Activated B cell treated with CpG ODN at 0.5 μM for 24 hours (primary cell): Measurements from ENCODE around the gene VILL. TPM values are rescaled to one million over a fixed set of nuclear protein-coding genes. Genes with fewer than 3 reads are reported as not detected.

Experiments
- ATAC-seq: fragments of 200-7000 bp; cut with Tn5 transposase; one replicate; pipeline ENCODE4 v1.10.0; 2021; ENCODE audit warnings: low read depth, mild to moderate bottlenecking, moderate library complexity
- CTCF ChIA-PET: fragments of 350-600 bp; sonication (Branson Sonifier 250); formaldehyde crosslinking; loops from one replicate; lab custom pipeline; 2021; ENCODE audit warnings: antibody characterized with exemption; lab: Charles Lee
- POLR2A ChIA-PET: fragments of 350-600 bp; sonication (Branson Sonifier 250); formaldehyde crosslinking; loops from one replicate; lab custom pipeline; 2021; ENCODE audit warnings: antibody characterized with exemption; lab: Charles Lee
- DNase-seq: peaks from one replicate; pipeline ENCODE4 v3.0.0; 2022
- H3K27ac Mint-ChIP-seq: one replicate; pipeline ENCODE4 v1.8.0; 2020; ENCODE audit warnings: mixed read lengths
- H3K27me3 Mint-ChIP-seq: one replicate; pipeline ENCODE4 v1.8.0; 2021; ENCODE audit warnings: mixed read lengths
- H3K36me3 Mint-ChIP-seq: one replicate; pipeline ENCODE4 v1.8.0; 2021; ENCODE audit warnings: low read depth, mixed read lengths
- H3K4me1 Mint-ChIP-seq: one replicate; pipeline ENCODE4 v1.8.0; 2021; ENCODE audit warnings: mixed read lengths
- H3K4me3 Mint-ChIP-seq: one replicate; pipeline ENCODE4 v1.8.0; 2020; ENCODE audit warnings: mild to moderate bottlenecking, mixed read lengths
- H3K9me3 Mint-ChIP-seq: one replicate; pipeline ENCODE4 v1.8.0; 2020; ENCODE audit warnings: mixed read lengths
- intact Hi-C: fragments of 100-400 bp; cut with micrococcal nuclease; formaldehyde crosslinking; loops from one replicate; pipeline ENCODE4 v1.15.1; 2024
- total RNA-seq: library from RNA; stranded (reverse); gene quantifications from 2 replicates; pipeline ENCODE4 v1.2.3, GENCODE V29; 2022
- TF ChIP-seq, protein P1 (sequence below): fragments of 200-600 bp; IDR thresholded peaks from one replicate; pipeline ENCODE4 v1.8.0; 2022; ENCODE audit warnings: antibody characterized with exemption, mild to moderate bottlenecking

The VILL gene
- total RNA-seq, result 21.6 and 23.8 TPM in 2 replicates

DNA sequence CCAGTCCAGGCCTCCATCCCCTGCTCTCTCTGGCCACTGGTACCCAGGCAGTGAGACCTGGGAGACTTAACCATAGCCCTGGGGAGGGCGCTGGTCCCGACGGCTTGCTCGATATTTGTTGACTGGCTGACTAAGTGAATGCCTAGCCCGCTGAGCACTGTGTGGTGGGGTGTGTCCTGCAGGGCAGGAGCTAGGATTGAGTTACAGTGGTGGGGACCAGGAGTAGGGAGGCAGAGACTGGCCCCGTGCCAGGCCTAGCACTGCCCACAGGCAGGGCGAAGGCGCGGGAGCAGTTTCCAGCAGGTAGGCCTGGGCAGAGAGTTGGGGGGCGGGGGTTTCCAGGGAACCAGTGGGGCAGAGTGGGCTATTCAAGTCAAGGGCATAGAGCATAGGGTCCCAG, at the start of gene VILL:
TSS of gene VILL (plus strand) at position 260 of the 400 bp plus-strand sequence. CDS start 2,887 bp downstream, outside the sequence.
- CTCF ChIA-PET, result no interaction called here
- no peak within 1 kb of the TSS for H3K4me3 Mint-ChIP-seq

DNA sequence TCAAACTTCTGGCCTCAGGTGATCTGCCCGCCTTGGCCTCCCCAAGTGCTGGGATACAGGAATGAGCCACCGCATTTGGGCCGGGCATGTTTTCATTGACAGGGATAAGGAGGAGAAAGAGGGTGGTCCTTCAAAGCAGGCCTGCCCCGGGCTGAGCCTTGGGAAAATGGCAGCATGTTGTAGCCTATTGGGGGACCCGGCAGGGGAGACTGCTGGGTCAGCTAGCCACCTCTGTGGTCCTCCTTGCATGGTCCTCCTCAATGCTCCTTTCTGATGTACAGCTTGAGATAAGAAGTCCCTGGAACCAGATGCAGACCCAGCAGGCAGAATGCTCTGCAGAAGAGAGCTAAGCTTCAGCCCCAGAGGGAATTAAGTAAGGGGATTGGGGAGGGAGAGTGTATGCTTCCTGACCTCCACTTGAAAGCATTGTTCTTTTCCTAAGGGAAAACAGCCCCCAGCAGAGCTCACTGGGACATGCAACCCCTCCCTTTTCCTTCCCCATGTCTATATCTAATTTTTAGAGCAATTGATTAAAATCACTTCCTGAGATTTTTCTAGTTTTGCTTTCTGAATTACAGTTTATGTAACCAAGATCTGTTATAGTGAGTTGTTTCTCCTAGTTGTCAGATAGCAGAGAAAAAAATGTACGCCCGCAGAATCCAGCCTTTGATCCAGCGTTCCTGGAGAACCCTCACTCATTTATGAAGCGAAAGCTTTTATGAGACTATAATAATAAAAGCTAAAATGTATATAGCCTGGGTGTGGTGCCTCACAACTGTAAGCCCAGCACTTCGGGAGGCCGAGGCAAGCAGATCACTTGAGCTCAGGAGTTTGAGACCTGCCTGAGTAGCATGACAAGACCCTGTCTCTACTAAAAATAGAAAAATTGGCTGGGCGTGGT, 48.7 kb upstream of the VILL start:
- CTCF ChIA-PET, result no interaction called here

More for the DNA sequence above, at the start of gene VILL:
- intact Hi-C loops, result no loop called here
- ATAC-seq, result no peak
- TF ChIP-seq, protein P1, sequence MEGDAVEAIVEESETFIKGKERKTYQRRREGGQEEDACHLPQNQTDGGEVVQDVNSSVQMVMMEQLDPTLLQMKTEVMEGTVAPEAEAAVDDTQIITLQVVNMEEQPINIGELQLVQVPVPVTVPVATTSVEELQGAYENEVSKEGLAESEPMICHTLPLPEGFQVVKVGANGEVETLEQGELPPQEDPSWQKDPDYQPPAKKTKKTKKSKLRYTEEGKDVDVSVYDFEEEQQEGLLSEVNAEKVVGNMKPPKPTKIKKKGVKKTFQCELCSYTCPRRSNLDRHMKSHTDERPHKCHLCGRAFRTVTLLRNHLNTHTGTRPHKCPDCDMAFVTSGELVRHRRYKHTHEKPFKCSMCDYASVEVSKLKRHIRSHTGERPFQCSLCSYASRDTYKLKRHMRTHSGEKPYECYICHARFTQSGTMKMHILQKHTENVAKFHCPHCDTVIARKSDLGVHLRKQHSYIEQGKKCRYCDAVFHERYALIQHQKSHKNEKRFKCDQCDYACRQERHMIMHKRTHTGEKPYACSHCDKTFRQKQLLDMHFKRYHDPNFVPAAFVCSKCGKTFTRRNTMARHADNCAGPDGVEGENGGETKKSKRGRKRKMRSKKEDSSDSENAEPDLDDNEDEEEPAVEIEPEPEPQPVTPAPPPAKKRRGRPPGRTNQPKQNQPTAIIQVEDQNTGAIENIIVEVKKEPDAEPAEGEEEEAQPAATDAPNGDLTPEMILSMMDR, result no peak
- no peak for DNase-seq
- POLR2A ChIA-PET, result no interaction called here
- Mint-ChIP-seq H3K9me3 (no peaks in the 10 kb centered on the region), H3K27me3 (no peaks in the 10 kb centered on the region), H3K36me3 (peaks cover 7% of the 10 kb centered on the region), H3K27ac (no peak within 1 kb of the TSS), H3K4me1 (peaks cover 27% of the 10 kb centered on the region)

DNA sequence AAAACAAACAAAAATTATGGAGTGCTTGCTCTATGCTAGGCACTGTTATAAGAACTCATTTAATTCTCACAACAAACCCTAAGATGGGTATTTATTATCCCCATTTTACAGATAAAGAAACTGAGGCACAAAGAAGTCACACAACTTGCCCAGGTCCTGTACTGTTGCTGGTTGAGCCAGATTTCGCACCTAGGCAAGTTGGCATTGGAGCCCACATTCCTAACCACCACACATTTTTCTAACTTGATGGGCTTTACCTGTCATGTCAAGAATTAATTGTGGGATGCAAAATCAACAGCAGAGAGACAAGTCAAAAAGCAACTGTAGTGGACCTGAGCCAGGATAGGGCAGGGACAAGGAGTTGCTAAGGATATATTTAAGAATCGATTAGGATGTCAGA, 47.9 kb upstream of the VILL start:
- TF ChIP-seq, protein P1, result no peak
- H3K9me3 Mint-ChIP-seq, result no peaks in the 10 kb centered on the region
- ChIA-PET CTCF (no interaction called here), POLR2A (no interaction called here)
- intact Hi-C loops, result no loop called here
- H3K27me3 Mint-ChIP-seq, result no peaks in the 10 kb centered on the region
- H3K4me1 Mint-ChIP-seq, result no peaks in the 10 kb centered on the region
- no peaks in the 10 kb centered on the region for H3K36me3 Mint-ChIP-seq
- H3K27ac Mint-ChIP-seq, result no peak overlapping the region
- no peak for DNase-seq
- no peak overlapping the region for H3K4me3 Mint-ChIP-seq
- no peak for ATAC-seq

More for the DNA sequence above, 48.7 kb upstream of the VILL start:
- no peak overlapping the region for H3K27ac Mint-ChIP-seq
- no peaks in the 10 kb centered on the region for H3K27me3 Mint-ChIP-seq
- H3K4me3 Mint-ChIP-seq, result no peak overlapping the region
- no peak for DNase-seq
- H3K36me3 Mint-ChIP-seq, result no peaks in the 10 kb centered on the region
- intact Hi-C loops, result no loop called here
- POLR2A ChIA-PET, result no interaction called here
- ATAC-seq, result no peak
- TF ChIP-seq, protein P1, result no peak
- H3K4me1 Mint-ChIP-seq, result no peaks in the 10 kb centered on the region
- H3K9me3 Mint-ChIP-seq, result no peaks in the 10 kb centered on the region

DNA sequence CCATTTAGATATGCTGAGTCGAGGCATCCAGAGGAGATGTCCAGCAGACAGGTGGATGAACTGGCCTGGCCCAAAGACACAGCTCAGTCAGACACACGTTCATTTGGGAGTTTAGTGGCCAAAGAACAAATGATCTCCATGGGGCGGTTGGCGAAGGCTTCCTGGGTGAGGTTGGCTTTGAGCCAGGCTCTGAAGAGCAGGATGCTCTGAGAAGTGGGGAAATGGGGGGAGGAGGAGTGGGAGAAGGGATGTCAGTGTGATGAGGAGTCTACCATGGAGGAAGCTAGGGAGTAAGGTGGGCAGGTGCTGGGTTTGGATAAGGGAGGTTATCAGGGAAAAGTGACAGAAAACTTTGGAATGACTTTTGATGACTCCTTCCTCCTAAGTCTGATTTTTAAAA, 47.5 kb upstream of the VILL start:
- ATAC-seq (no peak), DNase-seq (no peak)
- Mint-ChIP-seq H3K4me1 (no peaks in the 10 kb centered on the region), H3K9me3 (no peaks in the 10 kb centered on the region), H3K27ac (no peak overlapping the region), H3K36me3 (no peaks in the 10 kb centered on the region), H3K27me3 (no peaks in the 10 kb centered on the region), H3K4me3 (no peak overlapping the region)
- TF ChIP-seq, protein P1, result no peak
- POLR2A ChIA-PET, result no interaction called here
- intact Hi-C loops, result no loop called here
- CTCF ChIA-PET, result no interaction called here

DNA sequence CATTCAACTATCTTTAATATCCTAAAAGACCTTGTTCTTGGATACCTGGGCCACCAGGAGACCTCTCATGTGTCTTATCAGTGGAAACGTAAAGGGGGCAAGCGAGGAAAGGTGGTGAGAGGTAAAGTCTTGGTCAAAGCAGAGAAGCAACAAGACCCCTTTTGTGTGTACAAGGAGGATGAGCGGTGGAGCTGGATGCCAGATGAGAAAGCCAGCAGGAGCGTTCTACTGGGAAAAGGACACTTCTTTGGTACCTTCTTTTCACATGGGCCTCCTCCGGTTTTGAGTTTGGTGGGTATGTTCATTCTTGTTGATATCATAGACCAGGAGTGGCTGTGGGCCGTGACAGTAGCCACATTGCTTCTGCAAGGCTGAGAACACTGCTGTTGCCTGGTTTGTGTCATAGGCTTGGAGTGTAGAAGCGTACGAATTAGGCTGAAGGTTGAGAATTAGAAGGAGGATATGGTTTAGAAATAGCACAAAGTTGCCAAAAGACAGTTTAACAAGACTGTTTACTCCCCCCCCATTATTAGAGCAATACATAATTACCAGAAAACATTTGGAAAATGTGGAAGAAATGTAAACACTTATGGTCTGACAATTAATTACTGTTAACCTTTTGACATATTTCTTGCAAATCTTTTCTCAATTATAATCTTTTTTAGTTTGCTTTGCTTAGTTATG, 46.8 kb upstream of the VILL start:
- no peaks in the 10 kb centered on the region for H3K36me3 Mint-ChIP-seq
- no peaks in the 10 kb centered on the region for H3K4me1 Mint-ChIP-seq
- CTCF ChIA-PET, result no interaction called here

More for the DNA sequence above, 46.8 kb upstream of the VILL start:
- POLR2A ChIA-PET, result no interaction called here
- TF ChIP-seq, protein P1, result no peak
- intact Hi-C loops, result no loop called here
- Mint-ChIP-seq H3K27me3 (no peaks in the 10 kb centered on the region), H3K9me3 (no peaks in the 10 kb centered on the region), H3K4me3 (no peak overlapping the region), H3K27ac (no peak overlapping the region)
- ATAC-seq, result no peak
- DNase-seq, result no peak
